Breast epithelium (tissue), 3 donors: ENCODE data around the gene FAM9C.

Experiments used
- CTCF ChIP-seq, 3 donors: fragments of 450-650 bp; IDR thresholded peaks; one replicate each; pipeline ENCODE4 v1.5.1; 2016 to 2017; ENCODE audit warnings: antibody characterized with exemption in 3 of 3, mild to moderate bottlenecking in 3 of 3, moderate library complexity in 3 of 3
- POLR2A ChIP-seq: fragments of 450-650 bp; IDR thresholded peaks from one replicate; pipeline ENCODE4 v1.6.1; 2016; ENCODE audit warnings: antibody characterized with exemption, mild to moderate bottlenecking, moderate library complexity

GRCh38 chrX:13050151-13050550 lies 5.7 kb upstream of the FAM9C start:
- TF ChIP-seq CTCF (IDR thresholded peaks at IDR 0.05) (no peak), POLR2A (no peak)
